GM12801 (cell line): ENCODE measurements around the gene TMEM208.

Source experiments
- TF ChIP-seq, protein P1 (sequence below): IDR thresholded peaks from one replicate; pipeline ENCODE4 v1.5.1; 2011; ENCODE audit warnings: control low read depth; ENCODE audit not compliant: insufficient read length; ENCODE audit errors: extremely low read depth

The TMEM208 gene

GRCh38 chr16:67213197-67214019 lies 13.5 kb upstream of the TMEM208 start:
- TF ChIP-seq, protein P1, sequence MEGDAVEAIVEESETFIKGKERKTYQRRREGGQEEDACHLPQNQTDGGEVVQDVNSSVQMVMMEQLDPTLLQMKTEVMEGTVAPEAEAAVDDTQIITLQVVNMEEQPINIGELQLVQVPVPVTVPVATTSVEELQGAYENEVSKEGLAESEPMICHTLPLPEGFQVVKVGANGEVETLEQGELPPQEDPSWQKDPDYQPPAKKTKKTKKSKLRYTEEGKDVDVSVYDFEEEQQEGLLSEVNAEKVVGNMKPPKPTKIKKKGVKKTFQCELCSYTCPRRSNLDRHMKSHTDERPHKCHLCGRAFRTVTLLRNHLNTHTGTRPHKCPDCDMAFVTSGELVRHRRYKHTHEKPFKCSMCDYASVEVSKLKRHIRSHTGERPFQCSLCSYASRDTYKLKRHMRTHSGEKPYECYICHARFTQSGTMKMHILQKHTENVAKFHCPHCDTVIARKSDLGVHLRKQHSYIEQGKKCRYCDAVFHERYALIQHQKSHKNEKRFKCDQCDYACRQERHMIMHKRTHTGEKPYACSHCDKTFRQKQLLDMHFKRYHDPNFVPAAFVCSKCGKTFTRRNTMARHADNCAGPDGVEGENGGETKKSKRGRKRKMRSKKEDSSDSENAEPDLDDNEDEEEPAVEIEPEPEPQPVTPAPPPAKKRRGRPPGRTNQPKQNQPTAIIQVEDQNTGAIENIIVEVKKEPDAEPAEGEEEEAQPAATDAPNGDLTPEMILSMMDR = no peak

- TF ChIP-seq, protein P1 = no peak
These were observed 11.2 kb upstream of the TMEM208 start for GRCh38 chr16:67215706-67216105.

DNA sequence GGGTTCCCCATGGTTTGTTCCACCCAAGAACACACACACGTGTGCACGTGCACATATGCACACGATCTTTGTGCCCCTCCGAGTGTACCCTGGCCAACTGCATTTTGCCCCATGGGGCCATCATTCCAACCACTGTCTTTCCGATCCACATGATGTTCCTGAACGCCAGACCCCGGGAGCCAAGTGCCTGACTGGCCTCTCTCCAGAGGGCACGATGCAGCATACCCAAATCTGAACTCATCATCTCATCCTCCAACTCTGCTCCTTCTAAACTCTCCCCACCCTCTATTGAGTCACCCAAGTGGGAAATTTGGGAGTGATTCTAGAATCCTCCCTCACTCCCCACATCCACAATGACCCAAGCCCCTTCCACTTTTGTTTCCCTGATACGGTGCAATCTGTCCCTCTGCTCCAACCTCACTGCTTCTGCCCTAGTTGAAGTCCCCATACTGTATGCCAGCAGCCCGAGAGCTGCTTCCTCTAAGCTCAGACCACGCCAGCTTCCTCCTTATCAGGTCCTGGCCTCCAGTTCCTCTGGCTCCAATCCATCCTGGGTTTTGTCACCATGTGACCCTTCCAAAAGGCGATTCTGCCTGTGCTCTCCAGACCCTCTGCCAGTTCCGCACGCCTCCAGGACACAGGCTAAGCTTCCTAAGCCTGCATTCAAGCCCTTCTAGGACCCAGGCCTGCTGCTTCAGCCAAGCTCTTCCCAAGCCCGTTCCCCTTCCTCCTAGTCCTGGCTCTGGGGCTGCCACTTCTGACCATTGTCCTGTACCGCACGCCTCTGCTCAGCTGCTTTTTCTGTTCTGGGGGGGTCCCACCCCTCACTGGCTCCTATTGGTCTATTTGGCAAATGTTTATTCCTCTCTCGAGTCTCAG lies 10.1 kb upstream of the TMEM208 start:
- TF ChIP-seq, protein P1 = no peak

- TF ChIP-seq, protein P1 = no peak
These were observed 2.9 kb upstream of the TMEM208 start for GRCh38 chr16:67223992-67224391.

DNA sequence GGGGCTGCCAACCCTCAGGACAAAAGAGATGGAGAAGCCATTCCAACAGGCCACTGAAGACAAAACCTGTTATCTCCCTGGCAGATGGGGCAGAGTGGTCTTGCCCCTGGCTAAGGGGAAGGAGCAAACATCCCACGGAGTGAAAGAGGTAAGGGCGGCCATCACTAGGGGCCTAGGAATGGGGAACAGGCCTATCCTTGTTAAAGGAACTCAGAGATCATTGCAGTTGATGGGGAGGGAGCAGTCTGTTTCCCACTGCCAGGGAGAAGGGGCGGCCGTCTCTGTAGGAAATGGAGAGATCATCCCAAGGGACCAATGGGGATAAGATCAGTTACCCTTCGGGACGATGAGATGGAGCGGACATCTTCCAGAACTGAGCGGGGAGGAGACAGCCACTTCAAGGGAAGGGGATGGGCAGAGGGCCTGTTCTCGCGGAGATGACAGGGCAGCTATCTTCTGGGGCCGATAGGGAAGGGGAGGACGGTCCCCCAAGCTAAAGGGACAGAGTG lies 581 bp upstream of the TMEM208 start:
- TF ChIP-seq, protein P1 = no peak

- TF ChIP-seq, protein P1 = no peak
These were observed 614 bp downstream of the TMEM208 start for GRCh38 chr16:67227567-67227921.
